OCI-LY1 (cell line): ENCODE measurements around the gene SLC25A10.

Source experiments
- H2AFZ ChIP-seq: fragments of 200-600 bp; sonication (generic), shearing (Covaris generic); 2 replicates; pipeline ENCODE4 v1.6.0; 2014; ENCODE audit warnings: antibody characterized with exemption, mild to moderate bottlenecking, low read length
- H3F3A ChIP-seq: fragments of 200-600 bp; sonication (generic), shearing (Covaris generic); 2 replicates; pipeline ENCODE4 v1.6.0; 2014; ENCODE audit warnings: mild to moderate bottlenecking, antibody characterized with exemption, low read length, moderate library complexity; ENCODE audit not compliant: insufficient read depth
- H3K27ac ChIP-seq: fragments of 200-600 bp; sonication (generic); 2 replicates; pipeline ENCODE4 v1.5.1; 2014; ENCODE audit warnings: low read length, mixed run types, mild to moderate bottlenecking, low read depth; ENCODE audit not compliant: poor library complexity, severe bottlenecking
- H3K27me3 ChIP-seq: fragments of 200-600 bp; sonication (generic); 2 replicates; pipeline ENCODE4 v1.6.0; 2014; ENCODE audit warnings: antibody characterized with exemption, mild to moderate bottlenecking, low read length, moderate library complexity; ENCODE audit not compliant: insufficient read depth
- H3K36me3 ChIP-seq: fragments of 200-600 bp; sonication (generic); 2 replicates; pipeline ENCODE4 v1.6.1; 2014; ENCODE audit warnings: mild to moderate bottlenecking, antibody characterized with exemption, low read length, moderate library complexity, mixed read lengths; ENCODE audit not compliant: insufficient read depth
- H3K4me1 ChIP-seq: fragments of 200-600 bp; sonication (generic); 2 replicates; pipeline ENCODE4 v1.5.1; 2014; ENCODE audit warnings: mild to moderate bottlenecking, low read length, moderate library complexity; ENCODE audit not compliant: insufficient read depth, severe bottlenecking
- H3K4me2 ChIP-seq: fragments of 200-600 bp; sonication (generic), shearing (Covaris generic); 2 replicates; pipeline ENCODE4 v1.6.1; 2014; ENCODE audit warnings: low read length
- H3K4me3 ChIP-seq: fragments of 200-600 bp; sonication (generic); 2 replicates; pipeline ENCODE4 v1.5.1; 2014; ENCODE audit warnings: low read length, low read depth, mild to moderate bottlenecking, mixed read lengths; ENCODE audit not compliant: poor library complexity, severe bottlenecking
- H3K79me2 ChIP-seq: fragments of 200-600 bp; shearing (Covaris generic); 2 replicates; pipeline ENCODE4 v1.6.1; 2016; ENCODE audit warnings: mixed run types, low read length, mixed read lengths; ENCODE audit not compliant: insufficient read depth
- H3K9ac ChIP-seq: fragments of 200-600 bp; sonication (generic), shearing (Covaris generic); 2 replicates; pipeline ENCODE4 v1.6.1; 2014; ENCODE audit warnings: mild to moderate bottlenecking, low read length, mixed read lengths
- H3K9me2 ChIP-seq: fragments of 200-600 bp; sonication (generic), shearing (Covaris generic); 2 replicates; pipeline ENCODE4 v1.6.1; 2014; ENCODE audit warnings: low read depth, mild to moderate bottlenecking, low read length, mixed read lengths
- H3K9me3 ChIP-seq: fragments of 200-600 bp; shearing (Covaris generic); 2 replicates; pipeline ENCODE4 v1.6.1; 2014; ENCODE audit warnings: low read length, mixed read lengths
- H4K20me1 ChIP-seq: fragments of 200-600 bp; sonication (generic), shearing (Covaris generic); 2 replicates; pipeline ENCODE4 v1.6.0; 2016; ENCODE audit warnings: mild to moderate bottlenecking, low read length; ENCODE audit not compliant: insufficient read depth
- EZH2 ChIP-seq: fragments of 200-600 bp; sonication (generic), shearing (Covaris generic); IDR thresholded peaks from 2 replicates; pipeline ENCODE4 v1.8.0; 2017; ENCODE audit warnings: borderline replicate concordance, mixed run types, mild to moderate bottlenecking, antibody characterized with exemption, low read length, moderate library complexity, mixed read lengths
- TF ChIP-seq, protein P1 (sequence below): fragments of 200-600 bp; sonication (generic), shearing (Covaris generic); IDR thresholded peaks from 2 replicates; pipeline ENCODE4 v1.5.1; 2017; ENCODE audit warnings: mild to moderate bottlenecking, antibody characterized with exemption, low read length, moderate library complexity, mixed read lengths

SLC25A10 gene

DNA sequence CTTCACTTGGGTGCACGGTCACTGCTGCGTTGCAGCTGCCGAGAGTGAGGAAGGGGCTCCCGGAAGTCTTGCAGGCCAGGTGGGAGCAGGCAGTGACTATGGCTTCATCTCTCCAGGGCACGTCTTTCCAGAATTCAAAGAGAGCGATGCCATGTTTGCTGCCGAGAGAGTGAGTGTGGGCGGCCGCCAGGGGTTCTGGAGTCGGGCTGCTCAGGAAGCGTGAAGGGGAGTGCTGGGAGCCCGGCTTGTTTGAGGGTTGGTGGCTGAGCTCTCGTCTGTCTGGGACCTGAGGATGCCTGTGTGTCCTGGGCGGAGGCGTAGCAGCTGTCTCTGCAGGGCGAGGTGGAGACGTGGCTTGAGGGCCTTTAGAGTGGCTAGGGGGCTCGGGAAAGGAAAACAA, 22.0 kb upstream of the SLC25A10 start:
- H3K79me2 ChIP-seq, result no peaks in the 10 kb centered on the region; the same call in 1 of the 2 replicates
- H3K36me3 ChIP-seq, result peaks cover 92% of the 10 kb centered on the region

DNA sequence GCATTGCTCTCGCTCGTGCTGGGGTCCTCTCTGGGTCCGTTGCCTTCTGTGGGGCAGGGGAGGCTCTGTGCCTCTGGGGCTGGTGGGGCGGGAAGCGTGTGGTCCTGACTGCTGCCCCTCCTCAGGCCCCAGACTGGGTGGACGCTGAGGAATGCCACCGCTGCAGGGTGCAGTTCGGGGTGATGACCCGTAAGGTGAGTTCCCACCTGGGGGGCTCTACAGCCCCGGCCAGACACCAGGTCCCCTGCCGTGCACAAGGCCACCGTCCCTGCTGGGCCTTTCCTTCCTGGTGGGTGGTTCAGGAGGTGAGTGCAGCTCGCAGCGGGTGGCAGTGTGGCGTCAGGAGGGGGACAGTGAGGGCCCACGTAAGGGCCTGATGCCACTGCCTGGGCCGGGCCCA, 21.5 kb upstream of the SLC25A10 start:
- H3K9ac ChIP-seq, result no peak overlapping the region
- no peak overlapping the region for H3K4me2 ChIP-seq
- H2AFZ ChIP-seq, result no peak overlapping the region
- H4K20me1 ChIP-seq, result no peaks in the 10 kb centered on the region
- no peak overlapping the region for H3K4me3 ChIP-seq
- peaks cover 3% of the 10 kb centered on the region for H3K4me1 ChIP-seq
- no peaks in the 10 kb centered on the region for H3F3A ChIP-seq
- no peaks in the 10 kb centered on the region; the same call in 1 of the 2 replicates for H3K79me2 ChIP-seq
- no peaks in the 10 kb centered on the region for H3K27me3 ChIP-seq
- TF ChIP-seq, protein P1, sequence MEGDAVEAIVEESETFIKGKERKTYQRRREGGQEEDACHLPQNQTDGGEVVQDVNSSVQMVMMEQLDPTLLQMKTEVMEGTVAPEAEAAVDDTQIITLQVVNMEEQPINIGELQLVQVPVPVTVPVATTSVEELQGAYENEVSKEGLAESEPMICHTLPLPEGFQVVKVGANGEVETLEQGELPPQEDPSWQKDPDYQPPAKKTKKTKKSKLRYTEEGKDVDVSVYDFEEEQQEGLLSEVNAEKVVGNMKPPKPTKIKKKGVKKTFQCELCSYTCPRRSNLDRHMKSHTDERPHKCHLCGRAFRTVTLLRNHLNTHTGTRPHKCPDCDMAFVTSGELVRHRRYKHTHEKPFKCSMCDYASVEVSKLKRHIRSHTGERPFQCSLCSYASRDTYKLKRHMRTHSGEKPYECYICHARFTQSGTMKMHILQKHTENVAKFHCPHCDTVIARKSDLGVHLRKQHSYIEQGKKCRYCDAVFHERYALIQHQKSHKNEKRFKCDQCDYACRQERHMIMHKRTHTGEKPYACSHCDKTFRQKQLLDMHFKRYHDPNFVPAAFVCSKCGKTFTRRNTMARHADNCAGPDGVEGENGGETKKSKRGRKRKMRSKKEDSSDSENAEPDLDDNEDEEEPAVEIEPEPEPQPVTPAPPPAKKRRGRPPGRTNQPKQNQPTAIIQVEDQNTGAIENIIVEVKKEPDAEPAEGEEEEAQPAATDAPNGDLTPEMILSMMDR, result no peak
- no peak for TF ChIP-seq EZH2
- H3K36me3 ChIP-seq, result peaks cover 93% of the 10 kb centered on the region
- H3K27ac ChIP-seq, result no peak overlapping the region
- H3K9me3 ChIP-seq, result no peaks in the 10 kb centered on the region
- no peaks in the 10 kb centered on the region for H3K9me2 ChIP-seq

More for the DNA sequence above, 22.0 kb upstream of the SLC25A10 start:
- Histone ChIP-seq H3K27ac (no peak overlapping the region), H3K4me1 (peaks cover 8% of the 10 kb centered on the region), H3K9me2 (no peaks in the 10 kb centered on the region), H3K27me3 (no peaks in the 10 kb centered on the region), H2AFZ (no peak overlapping the region), H4K20me1 (no peaks in the 10 kb centered on the region), H3K4me3 (no peak overlapping the region), H3F3A (no peaks in the 10 kb centered on the region), H3K4me2 (no peak overlapping the region), H3K9ac (no peak overlapping the region), H3K9me3 (no peaks in the 10 kb centered on the region)
- TF ChIP-seq, protein P1, result no peak
- TF ChIP-seq EZH2, result no peak

DNA sequence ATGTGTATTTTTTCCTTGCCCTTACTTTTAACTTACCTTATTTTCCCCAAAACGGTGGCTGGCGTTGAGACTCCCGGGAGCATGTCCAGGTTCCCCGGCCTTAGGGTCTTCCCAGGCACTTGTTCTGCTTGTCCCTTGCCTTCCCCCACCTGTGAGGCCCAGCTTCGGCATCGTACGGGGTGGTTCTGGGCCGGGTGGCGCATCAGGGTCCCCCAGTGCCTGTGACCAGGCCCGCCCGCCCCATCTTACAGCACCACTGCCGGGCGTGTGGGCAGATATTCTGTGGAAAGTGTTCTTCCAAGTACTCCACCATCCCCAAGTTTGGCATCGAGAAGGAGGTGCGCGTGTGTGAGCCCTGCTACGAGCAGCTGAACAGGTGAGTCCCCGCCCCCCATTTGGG, 20.9 kb upstream of the SLC25A10 start:
- no peaks in the 10 kb centered on the region for H3K9me3 ChIP-seq
- no peaks in the 10 kb centered on the region for H3F3A ChIP-seq
- no peaks in the 10 kb centered on the region for H3K4me1 ChIP-seq
- H3K9me2 ChIP-seq, result no peaks in the 10 kb centered on the region
- TF ChIP-seq EZH2, result no peak
- TF ChIP-seq, protein P1, result no peak
- H3K9ac ChIP-seq, result no peak overlapping the region
- H3K27ac ChIP-seq, result no peak overlapping the region
- no peaks in the 10 kb centered on the region for H4K20me1 ChIP-seq
- H3K79me2 ChIP-seq, result no peaks in the 10 kb centered on the region
- no peaks in the 10 kb centered on the region for H3K27me3 ChIP-seq
- no peak overlapping the region for H3K4me3 ChIP-seq
- no peak overlapping the region for H2AFZ ChIP-seq
- peaks cover 93% of the 10 kb centered on the region for H3K36me3 ChIP-seq
- no peak overlapping the region for H3K4me2 ChIP-seq
